BLaER1 (cell line): ENCODE data around the gene PRG3.

ENCODE experiments used
- H3K27ac ChIP-seq: shearing (Covaris generic); formaldehyde crosslinking; 2 replicates; pipeline ENCODE4 v1.8.1; 2022
- H3K27me3 ChIP-seq: shearing (Covaris generic); formaldehyde crosslinking; 2 replicates; pipeline ENCODE4 v1.8.1; 2022
- H3K36me3 ChIP-seq: shearing (Covaris generic); formaldehyde crosslinking; 2 replicates; pipeline ENCODE4 v1.8.1; 2022
- H3K4me1 ChIP-seq: shearing (Covaris generic); formaldehyde crosslinking; 2 replicates; pipeline ENCODE4 v1.8.1; 2022
- H3K4me2 ChIP-seq: shearing (Covaris generic); formaldehyde crosslinking; 2 replicates; pipeline ENCODE4 v1.8.1; 2022
- H3K4me3 ChIP-seq: shearing (Covaris generic); formaldehyde crosslinking; 2 replicates; pipeline ENCODE4 v1.8.1; 2022
- H3K9ac ChIP-seq: shearing (Covaris generic); formaldehyde crosslinking; 2 replicates; pipeline ENCODE4 v1.8.1; 2022
- H3K9me3 ChIP-seq: shearing (Covaris generic); formaldehyde crosslinking; 2 replicates; pipeline ENCODE4 v1.8.1; 2022
- H4K20me1 ChIP-seq: shearing (Covaris generic); formaldehyde crosslinking; 2 replicates; pipeline ENCODE4 v1.8.1; 2022
- Cebpa-rat ChIP-seq: shearing (Covaris generic); IDR thresholded peaks from 2 replicates; pipeline ENCODE4 v1.8.1; 2022

PRG3 gene

DNA sequence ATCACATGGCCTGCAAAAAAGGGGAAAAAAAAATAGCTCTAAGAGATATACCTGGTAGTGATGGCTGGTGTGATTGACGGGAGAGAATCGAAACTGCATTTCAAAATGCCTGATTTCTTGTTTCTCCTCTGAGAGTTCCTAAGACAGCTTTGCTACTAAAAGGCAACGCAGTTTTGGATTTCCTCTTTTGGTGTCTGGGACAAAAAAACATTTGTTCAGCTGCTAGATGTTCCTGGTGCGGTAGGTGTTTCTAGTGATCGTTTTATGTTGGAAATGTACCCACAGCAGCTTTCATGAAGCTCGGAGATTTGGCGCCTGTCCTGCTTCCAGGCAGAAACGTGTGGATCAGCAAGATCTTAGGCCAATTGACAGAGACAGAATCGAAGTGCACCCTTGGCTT lies 24.7 kb downstream of the PRG3 start:
- no peak overlapping the region for H3K9ac ChIP-seq
- H3K36me3 ChIP-seq, result no peaks in the 10 kb centered on the region
- H3K4me3 ChIP-seq, result no peak overlapping the region
- H3K4me1 ChIP-seq, result peaks cover 38% of the 10 kb centered on the region
- no peaks in the 10 kb centered on the region for H4K20me1 ChIP-seq
- no peaks in the 10 kb centered on the region for H3K27me3 ChIP-seq
- peaks cover 10% of the 10 kb centered on the region for H3K9me3 ChIP-seq
- no peak overlapping the region for H3K27ac ChIP-seq
- peak overlapping the region; percentile 88 for H3K4me2 ChIP-seq
- no peak for TF ChIP-seq Cebpa-rat

DNA sequence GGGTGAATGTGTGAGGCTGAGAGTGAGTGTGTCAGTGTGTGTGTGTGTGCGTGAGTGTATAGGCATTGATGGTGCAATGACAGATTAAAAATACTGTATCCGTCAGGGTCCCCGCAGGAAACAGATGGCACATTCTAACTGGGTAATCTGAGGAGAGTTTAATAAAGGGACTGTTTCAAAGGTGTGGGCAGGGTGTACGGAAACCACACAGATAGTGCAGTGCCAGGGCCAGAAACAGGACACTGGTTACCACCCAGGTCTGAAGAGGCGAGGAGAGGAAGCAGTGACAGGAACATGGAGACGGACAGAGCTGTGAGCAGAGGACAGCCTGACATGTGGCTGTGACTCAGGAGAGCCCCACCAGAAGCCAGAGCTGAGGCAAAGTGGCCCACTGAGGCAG lies 26.3 kb downstream of the PRG3 start:
- peak overlapping the region; percentile 69 for H3K27ac ChIP-seq
- peaks cover 38% of the 10 kb centered on the region for H3K4me1 ChIP-seq
- H3K36me3 ChIP-seq, result no peaks in the 10 kb centered on the region
- no peaks in the 10 kb centered on the region for H3K27me3 ChIP-seq
- peak; percentile 73 for TF ChIP-seq Cebpa-rat
- H3K4me3 ChIP-seq, result no peak overlapping the region
- H3K9me3 ChIP-seq, result peaks cover 25% of the 10 kb centered on the region
- H4K20me1 ChIP-seq, result no peaks in the 10 kb centered on the region
- H3K4me2 ChIP-seq, result peak overlapping the region; percentile 88
- H3K9ac ChIP-seq, result peak overlapping the region; percentile 50; the same call in 1 of the 2 replicates

DNA sequence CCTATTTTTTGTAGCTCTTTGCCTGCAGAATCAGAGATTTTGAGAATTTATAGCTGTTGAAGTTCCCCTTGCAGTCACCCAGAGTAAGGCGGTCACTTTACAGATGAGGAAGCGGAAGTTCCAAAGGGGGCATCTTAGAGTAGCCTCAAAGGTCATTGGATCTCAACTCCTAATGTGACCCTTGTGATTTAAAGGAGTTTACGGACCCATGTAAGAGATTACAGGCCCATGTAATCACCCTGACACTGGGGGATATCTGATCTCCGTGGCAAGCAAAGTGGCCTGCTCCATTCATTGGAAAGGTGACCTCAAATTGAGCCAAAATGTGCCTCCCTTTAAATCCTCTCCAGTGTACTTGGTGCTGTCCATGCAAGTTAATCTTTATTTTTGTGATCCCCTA lies 27.1 kb downstream of the PRG3 start:
- Histone ChIP-seq H3K9me3 (peaks cover 25% of the 10 kb centered on the region), H3K27me3 (no peaks in the 10 kb centered on the region), H3K4me3 (no peak overlapping the region), H3K9ac (peak overlapping the region; percentile 50; the same call in 1 of the 2 replicates), H3K36me3 (no peaks in the 10 kb centered on the region), H3K27ac (peak overlapping the region; percentile 69), H3K4me1 (peaks cover 38% of the 10 kb centered on the region), H3K4me2 (peak overlapping the region; percentile 88), H4K20me1 (no peaks in the 10 kb centered on the region)
- no peak for TF ChIP-seq Cebpa-rat

DNA sequence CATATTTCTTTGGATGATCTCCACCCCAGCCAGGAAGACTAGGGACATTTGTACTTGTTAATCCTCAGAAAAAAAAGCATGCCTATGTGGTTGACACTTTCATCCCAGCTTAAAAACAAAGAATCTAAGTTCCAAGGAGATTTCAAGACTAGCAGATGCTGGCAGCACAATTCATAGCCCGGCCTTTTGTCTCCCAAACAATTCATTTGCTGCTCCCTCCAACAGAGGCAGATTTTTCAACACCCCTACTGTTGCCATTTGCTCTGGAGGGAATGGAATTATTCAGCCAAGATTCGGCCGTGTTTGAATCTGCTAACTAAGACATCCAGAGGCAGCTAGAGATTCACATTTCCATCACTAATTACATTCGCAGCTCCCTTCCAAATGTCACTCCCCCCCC lies 27.5 kb downstream of the PRG3 start:
- Histone ChIP-seq H3K36me3 (no peaks in the 10 kb centered on the region), H3K4me3 (no peak overlapping the region), H3K4me2 (no peak overlapping the region), H4K20me1 (no peaks in the 10 kb centered on the region), H3K27ac (peak overlapping the region; percentile 69; the same call in 1 of the 2 replicates), H3K27me3 (no peaks in the 10 kb centered on the region), H3K9ac (no peak overlapping the region), H3K4me1 (peaks cover 38% of the 10 kb centered on the region), H3K9me3 (peaks cover 25% of the 10 kb centered on the region)
- TF ChIP-seq Cebpa-rat, result no peak

DNA sequence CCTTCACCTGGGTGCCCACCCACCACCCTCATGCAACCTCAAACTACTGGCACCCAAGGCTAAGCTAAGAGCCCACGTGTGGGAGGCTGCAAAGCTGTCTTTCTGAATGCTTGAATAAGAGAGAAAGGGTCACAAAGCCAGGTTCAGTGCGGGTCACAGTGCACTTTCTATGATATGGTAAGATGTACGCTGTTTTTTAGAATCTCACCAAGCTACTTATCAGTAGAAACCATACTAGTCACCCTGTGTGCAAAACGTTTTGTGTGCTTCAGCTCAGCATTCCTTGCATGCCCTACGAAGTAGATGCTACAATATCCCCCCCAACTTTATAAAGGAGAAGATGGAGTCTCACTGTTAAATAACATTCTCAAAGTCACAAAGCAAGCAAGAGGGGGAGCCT lies 27.9 kb downstream of the PRG3 start:
- H3K4me1 ChIP-seq, result peaks cover 38% of the 10 kb centered on the region

DNA sequence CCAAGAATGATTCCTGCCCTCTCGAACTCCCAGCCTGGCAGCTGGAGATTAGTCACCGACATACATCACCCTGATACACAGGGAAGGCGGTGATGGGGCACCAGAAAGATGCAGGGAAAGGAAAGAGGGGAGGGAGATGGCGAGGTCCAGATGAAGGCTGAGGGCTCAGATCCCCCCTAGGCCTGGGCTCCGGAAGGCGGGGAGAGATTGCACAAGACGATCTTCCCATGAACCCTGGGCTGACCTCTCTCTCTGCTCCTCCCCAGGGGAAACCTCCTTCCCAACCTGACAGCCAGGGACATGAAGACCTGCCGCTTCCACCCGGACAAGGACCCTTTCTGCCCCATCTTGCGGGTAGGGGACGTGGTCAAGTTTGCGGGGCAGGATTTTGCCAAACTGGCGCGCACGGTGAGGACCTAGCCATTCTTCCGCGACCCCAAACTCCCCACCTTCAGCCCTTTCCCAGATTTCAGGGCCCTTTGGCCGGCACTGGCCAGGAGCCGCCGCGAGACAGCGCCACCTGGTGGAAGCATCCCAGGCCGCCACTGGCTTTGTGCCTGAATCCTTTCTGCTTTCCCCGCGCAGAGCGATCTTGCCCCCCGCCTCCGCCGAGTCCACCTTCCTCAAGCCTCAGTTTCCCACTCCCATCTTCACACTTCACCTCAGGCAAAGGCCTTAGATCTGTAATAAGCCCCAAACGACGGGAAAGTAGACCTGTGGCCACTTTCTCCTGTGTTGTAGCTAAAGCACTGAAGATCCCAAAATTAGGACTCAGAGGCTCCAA lies 31.3 kb downstream of the PRG3 start:
- no peak overlapping the region for H3K27ac ChIP-seq
- TF ChIP-seq Cebpa-rat, result no peak
- H3K9me3 ChIP-seq, result peaks cover 25% of the 10 kb centered on the region
- no peaks in the 10 kb centered on the region for H3K27me3 ChIP-seq
- peaks cover 14% of the 10 kb centered on the region for H3K4me1 ChIP-seq
- H3K4me2 ChIP-seq, result no peak overlapping the region
- H3K4me3 ChIP-seq, result no peak overlapping the region
- no peak overlapping the region for H3K9ac ChIP-seq
- no peaks in the 10 kb centered on the region for H3K36me3 ChIP-seq
- H4K20me1 ChIP-seq, result no peaks in the 10 kb centered on the region

More for the DNA sequence above, 27.9 kb downstream of the PRG3 start:
- Histone ChIP-seq H3K4me3 (no peak overlapping the region), H3K9ac (no peak overlapping the region), H3K4me2 (no peak overlapping the region), H3K27ac (no peak overlapping the region), H3K27me3 (no peaks in the 10 kb centered on the region), H3K9me3 (peaks cover 25% of the 10 kb centered on the region), H4K20me1 (no peaks in the 10 kb centered on the region), H3K36me3 (no peaks in the 10 kb centered on the region)
- TF ChIP-seq Cebpa-rat, result no peak

DNA sequence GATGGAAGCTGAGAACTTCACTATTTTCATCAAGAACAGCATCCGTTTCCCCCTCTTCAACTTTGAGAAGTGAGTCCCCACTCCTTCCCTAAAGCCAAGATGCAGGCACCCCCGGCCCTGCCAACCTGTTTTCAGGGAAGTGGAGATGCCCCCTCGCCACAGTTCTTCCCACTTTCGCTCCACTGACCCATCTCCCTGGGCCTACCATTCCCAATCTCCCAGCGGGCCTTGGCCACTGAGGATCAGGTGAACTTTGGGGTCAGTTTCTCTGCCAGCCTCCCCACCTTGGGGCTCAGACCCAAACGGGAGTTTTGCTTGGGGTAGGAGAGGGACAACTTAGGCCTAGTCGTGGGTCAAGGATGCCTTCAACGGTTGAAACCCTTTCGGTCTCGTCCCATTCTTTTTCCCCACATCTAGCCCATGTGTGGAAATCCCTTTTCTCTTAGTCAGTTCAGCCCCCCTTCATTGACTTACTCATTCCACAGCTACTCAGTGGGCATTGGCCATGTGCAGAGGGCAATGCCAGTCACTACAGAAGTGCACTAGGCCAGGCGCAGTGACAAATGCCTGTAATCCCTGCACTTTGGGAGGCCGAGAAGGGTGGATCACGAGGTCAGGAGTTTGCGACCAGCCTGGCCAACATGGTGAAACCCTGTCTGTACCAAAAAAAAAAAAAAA lies 32.2 kb downstream of the PRG3 start:
- Histone ChIP-seq H3K27me3 (no peaks in the 10 kb centered on the region), H3K4me2 (no peak overlapping the region), H4K20me1 (no peaks in the 10 kb centered on the region), H3K4me1 (peaks cover 8% of the 10 kb centered on the region), H3K36me3 (no peaks in the 10 kb centered on the region), H3K27ac (no peak overlapping the region), H3K9me3 (peaks cover 25% of the 10 kb centered on the region), H3K4me3 (no peak overlapping the region), H3K9ac (no peak overlapping the region)
- TF ChIP-seq Cebpa-rat, result no peak

DNA sequence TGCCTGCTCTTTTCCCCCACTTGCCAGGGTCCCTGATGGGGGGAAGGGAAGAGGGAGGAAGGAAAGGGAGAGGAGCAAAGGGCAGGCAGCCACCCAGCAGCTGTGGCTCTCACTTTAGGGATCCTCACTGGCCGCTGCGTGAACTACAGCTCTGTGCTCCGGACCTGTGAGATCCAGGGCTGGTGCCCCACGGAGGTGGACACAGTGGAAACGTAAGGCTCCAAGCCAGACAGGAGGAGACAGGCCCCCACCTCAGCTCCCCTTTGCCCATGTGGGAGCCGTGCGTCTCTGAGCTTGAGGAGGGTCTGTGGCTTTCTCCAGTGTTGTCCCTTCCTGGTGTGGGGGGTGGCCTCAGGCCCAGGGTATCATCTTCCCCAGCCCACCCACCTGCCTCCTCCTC lies 32.9 kb downstream of the PRG3 start:
- Histone ChIP-seq H3K27ac (no peak overlapping the region), H3K4me3 (no peak overlapping the region), H3K4me1 (peaks cover 6% of the 10 kb centered on the region; the same call in 1 of the 2 replicates), H3K27me3 (no peaks in the 10 kb centered on the region), H3K4me2 (no peak overlapping the region), H3K9me3 (peaks cover 25% of the 10 kb centered on the region), H3K9ac (no peak overlapping the region), H4K20me1 (no peaks in the 10 kb centered on the region), H3K36me3 (no peaks in the 10 kb centered on the region)
- no peak for TF ChIP-seq Cebpa-rat

DNA sequence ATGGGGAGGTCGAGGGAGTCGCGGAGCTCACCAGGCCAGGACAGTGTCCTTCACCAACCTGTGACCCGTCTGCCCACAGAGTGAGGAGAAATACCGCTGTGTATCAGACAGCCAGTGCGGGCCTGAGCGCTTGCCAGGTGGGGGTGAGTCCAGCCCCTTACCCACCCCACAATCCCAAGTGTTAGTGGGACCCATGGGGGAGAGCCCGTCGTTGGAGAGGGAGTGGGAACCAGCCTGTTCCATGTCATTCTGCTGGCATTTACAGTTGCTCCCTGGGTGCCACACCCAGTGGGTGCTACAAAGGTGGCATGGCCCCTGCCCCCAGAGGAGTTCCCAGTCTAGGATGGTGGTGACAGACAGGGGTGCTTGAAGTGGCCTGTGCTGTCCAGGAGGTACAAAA lies 33.6 kb downstream of the PRG3 start:
- Histone ChIP-seq H3K9ac (no peak overlapping the region), H3K4me2 (no peak overlapping the region), H3K9me3 (peaks cover 21% of the 10 kb centered on the region), H3K4me3 (no peak overlapping the region), H3K27me3 (no peaks in the 10 kb centered on the region), H3K4me1 (peaks cover 6% of the 10 kb centered on the region; the same call in 1 of the 2 replicates), H4K20me1 (no peaks in the 10 kb centered on the region), H3K27ac (no peak overlapping the region), H3K36me3 (no peaks in the 10 kb centered on the region)
- no peak for TF ChIP-seq Cebpa-rat

DNA sequence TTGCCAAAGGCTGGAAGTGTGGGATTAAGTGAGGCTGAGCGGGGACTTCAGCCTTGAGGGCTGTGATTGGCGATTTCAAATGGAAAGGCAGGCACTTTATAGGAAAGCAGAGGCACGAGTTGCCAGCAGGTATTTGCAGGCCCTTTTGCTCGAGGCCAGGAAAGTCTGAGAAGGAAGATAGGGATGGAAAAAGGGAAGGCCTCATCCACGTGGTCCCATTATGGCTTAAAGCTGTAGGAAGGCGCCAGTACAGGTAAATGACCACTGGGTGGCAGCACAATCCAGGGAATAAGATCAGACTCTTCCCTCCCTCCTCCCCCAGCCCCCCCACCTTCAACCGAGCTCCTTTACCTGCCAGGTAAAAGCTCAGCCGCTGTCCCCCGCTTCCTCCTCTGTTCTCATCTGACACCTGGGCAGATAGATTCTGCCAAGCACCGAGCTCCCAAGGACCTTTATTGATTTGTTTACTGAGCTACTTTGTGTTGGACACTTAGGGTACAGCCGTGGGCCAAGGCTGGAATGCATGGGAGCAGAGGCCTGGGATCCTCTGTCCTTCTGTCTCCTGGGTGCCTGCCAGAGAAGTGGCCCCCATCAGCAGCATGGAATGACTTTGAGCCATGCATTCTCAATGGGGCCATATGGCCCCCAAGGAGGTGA lies 35.3 kb downstream of the PRG3 start:
- Histone ChIP-seq H3K9me3 (peaks cover 10% of the 10 kb centered on the region), H3K36me3 (no peaks in the 10 kb centered on the region), H3K4me2 (peak overlapping the region; percentile 34; the same call in 1 of the 2 replicates), H3K27ac (peak overlapping the region; percentile 25; the same call in 1 of the 2 replicates), H3K4me1 (peaks cover 6% of the 10 kb centered on the region; the same call in 1 of the 2 replicates), H3K9ac (no peak overlapping the region), H4K20me1 (no peaks in the 10 kb centered on the region), H3K4me3 (no peak overlapping the region), H3K27me3 (no peaks in the 10 kb centered on the region)
- TF ChIP-seq Cebpa-rat, result no peak
